Daoy (cell line): ENCODE measurements around the gene CUL4A. TPM values are rescaled to one million over a fixed set of nuclear protein-coding genes. Genes with fewer than 3 reads are reported as not detected.
"Not testable (repeated sequence)": the region's sequence is repeated elsewhere in the genome, so short reads cannot be mapped to it uniquely, and the experiment has no call there.

Source experiments
- DNase-seq: peaks from one replicate; pipeline ENCODE4 v3.0.0-alpha.2; 2015; ENCODE audit warnings: low read depth
- total RNA-seq: library from RNA; depleted of rRNA; stranded (reverse); fragments of >200 nt; shearing (Covaris generic); gene quantifications from 2 replicates; pipeline ENCODE4 v1.2.3, GENCODE V29; 2014; rRNA removed

CUL4A gene
- total RNA-seq, result 61.9 and 75.0 TPM in 2 replicates

DNA sequence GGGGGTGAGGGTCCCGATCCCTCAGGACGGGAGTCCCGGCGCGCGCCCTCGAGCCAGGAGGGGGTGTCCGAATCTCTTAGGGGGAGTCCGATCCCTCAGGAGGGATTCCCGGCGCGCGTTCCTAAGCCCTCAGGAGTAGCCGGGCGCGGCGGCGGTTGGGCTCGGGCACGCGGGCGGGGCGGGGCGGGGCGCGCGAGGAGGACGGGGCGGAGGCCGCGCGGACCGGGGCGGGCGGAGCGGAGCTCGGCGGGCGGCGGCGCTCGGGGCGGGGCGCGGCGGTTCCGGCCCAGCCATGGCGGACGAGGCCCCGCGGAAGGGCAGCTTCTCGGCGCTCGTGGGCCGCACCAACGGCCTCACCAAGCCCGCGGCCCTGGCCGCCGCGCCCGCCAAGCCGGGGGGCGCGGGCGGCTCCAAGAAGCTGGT is at the start of gene CUL4A:
Gene CUL4A (plus strand): TSS at position 278 of the 423 bp plus-strand sequence. CDS start 15 bp downstream, at position 293.
- DNase-seq, result peak; percentile 82

DNA sequence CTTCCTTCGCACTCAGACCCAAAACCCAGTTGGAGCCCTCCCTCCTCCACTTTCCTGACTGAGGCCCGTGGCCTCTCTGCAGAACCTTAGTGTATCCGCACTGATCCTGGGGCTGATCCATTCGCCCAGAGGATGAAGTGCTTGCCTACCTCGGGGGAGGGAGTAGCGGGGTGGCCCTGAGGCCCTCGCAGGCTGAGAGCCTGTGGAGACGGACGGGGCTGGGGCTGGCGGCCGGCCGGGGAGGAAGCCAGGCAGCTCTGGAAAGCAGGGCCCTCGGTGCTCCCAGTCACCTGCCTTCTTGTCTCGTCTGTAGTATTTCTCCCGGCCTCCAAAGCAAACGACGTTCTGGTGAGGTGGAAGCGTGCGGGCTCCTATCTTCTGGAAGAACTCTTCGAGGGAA is 49.7 kb upstream of the CUL4A start:
- no peak for DNase-seq

DNA sequence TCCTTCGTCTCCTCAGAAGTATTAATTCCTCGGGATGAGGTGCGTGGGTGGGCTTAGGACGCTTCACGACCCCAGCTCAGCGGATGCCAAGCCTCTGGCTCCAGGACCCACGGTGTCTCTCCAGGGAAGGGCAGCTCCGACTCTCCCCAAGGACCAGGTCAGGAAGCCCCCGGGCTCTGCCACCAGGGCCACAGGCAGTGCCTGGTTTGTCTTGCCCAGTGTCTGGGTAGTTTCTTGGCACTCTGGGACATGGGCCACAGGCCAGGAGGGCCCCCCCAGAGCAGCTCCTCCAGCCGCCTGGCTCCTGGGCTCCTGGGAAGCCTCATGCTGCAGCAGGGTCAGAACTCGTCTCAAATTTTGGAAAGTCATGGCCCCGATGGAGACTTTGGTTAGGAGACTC is 48.4 kb upstream of the CUL4A start:
- no peak for DNase-seq

GRCh38 chr13:113161433-113161832 is 48.0 kb upstream of the CUL4A start:
- DNase-seq, result no peak

GRCh38 chr13:113161975-113162374 is 47.4 kb upstream of the CUL4A start:
- not testable (repeated sequence) for DNase-seq

- DNase-seq, result no peak
Observed at GRCh38 chr13:113162783-113163685, 46.4 kb upstream of the CUL4A start.

- no peak for DNase-seq
Observed at GRCh38 chr13:113164492-113164891, 44.9 kb upstream of the CUL4A start.

GRCh38 chr13:113166266-113166665 is 43.1 kb upstream of the CUL4A start:
- DNase-seq, result no peak

DNA sequence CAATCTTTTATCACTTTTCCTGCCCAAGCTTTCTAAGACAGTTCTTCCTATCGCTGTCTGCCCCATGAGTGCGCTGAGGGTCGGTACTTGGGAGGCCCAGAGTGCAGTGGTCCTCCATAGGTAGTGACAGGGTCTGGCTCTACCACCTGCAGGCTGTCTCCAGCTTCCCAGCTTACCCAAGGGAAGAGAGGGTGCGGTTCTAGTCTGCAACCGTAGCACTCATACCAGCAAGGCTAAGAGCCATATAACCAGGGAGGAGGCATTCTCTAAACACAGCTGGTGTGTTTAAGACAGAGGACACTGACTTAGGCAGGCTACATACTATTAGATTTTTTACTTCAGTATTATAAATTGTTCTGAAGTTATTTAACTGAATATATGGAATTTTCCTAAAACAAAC is 42.7 kb upstream of the CUL4A start:
- DNase-seq, result no peak

DNA sequence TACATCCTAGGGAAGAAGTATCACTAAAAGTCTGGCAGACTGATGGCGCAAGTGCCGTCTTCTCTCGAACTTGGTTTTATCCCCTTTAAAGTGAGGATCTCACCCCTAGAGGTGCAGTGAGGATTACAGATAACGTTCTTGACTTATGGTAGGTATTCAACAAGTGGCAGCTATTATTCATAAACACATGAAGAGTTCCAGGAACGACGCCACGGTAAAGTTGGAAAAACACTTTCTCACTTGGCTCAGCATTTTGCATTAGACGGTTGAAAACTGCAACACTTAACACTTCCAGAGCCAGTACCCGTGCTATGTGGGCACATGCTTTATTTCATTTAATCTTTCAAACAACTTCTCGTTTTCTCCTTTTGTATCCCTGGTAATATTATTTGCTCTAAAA is 42.3 kb upstream of the CUL4A start:
- DNase-seq, result no peak

- DNase-seq, result no peak
Observed at GRCh38 chr13:113167575-113167974, 41.8 kb upstream of the CUL4A start.

GRCh38 chr13:113168211-113168610 is 41.2 kb upstream of the CUL4A start:
- DNase-seq, result no peak

DNA sequence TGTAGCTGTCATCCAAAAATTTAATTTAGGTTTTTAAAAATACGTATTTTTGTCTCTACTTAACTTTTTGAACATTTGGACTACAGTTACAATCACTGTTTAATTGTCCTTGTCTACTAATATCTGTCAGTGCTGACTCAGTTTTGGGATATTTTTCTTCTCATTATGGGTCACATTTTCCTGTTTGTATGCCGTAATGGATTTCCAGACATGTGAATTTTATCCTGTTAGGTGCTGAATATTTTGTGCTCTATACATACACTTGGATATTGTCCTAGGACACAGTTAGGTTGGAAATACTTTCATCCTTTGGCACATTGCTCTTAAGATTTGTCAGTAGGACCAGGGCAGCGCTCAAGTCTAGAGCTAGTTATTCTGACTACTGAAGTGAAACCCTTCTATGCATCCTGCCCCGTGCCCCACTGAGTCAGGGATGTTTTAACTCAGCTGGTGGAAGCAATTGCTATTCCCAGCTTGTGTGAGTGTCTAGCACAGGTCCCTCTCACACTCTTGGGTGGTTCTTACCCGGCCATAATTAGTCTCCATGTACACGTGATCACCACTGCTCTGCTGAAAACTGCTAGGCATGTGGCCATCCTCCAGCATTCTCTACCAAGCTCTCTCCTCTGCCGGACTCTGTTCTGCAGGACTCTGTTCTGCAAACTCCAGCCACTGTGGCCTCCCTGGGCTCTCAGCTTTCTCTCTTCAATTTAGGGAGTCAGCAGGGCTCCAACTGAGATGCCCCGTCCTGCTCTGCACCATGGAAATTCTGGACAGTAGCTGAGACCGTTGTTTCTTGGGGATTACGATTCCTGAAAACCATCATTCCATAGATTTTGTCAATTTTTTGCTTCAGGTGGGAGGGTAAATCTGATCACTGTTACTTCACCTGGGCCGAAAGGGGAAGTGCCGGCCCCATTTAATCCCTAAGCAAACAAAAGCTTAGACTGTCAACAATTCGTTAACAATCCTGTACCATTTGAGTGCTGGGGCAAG is 39.8 kb upstream of the CUL4A start:
- DNase-seq, result no peak

DNA sequence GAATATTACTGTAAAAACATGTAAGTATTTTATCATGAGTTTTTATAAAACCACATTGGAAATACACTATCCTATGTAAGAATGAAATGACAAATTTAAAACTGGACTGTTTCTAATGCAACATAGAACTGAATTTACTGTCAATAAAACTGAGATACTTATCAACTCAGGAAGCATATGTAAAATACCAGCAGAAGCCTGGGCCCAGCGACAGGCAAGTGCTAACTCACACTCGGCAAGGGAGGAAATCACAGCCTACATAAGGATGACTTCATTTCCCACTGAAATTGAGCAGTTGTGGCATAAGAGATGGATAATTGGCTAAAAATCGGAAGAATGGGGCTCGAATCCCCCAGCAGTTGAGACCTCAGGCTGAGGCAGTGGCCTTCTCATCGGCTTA is 38.9 kb upstream of the CUL4A start:
- no peak for DNase-seq

DNA sequence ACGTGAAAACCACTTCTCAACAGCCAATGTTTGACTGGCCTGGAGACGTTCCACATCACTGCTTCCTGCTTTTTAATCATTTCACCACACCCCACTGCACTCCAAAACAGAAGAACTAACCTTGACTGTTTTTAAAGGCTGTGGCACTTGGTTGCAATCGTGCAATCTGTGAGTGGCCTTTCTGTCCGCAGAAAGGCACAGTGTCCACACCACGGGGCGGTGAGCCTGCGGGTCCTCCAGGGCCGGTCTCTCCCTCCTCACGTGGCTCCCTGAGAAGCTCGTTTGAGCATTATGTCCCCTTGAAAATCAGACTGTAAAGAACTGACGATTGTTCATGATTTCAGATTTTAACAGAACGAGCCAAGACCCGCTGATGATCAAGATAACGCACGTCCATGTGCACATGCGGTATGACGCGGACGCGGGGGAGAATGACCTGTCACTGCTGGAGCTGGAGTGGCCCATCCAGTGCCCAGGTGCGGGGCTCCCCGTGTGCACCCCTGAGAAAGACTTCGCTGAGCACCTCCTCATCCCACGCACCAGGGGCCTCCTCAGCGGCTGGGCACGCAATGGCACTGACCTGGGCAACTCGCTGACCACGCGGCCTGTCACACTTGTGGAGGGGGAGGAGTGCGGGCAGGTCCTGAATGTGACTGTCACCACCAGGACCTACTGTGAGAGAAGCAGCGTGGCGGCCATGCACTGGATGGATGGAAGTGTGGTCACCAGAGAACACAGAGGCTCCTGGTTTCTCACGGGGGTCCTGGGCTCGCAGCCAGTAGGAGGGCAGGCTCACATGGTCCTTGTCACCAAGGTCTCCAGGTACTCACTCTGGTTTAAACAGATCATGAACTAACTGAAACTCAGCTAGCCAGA is 37.9 kb upstream of the CUL4A start:
- DNase-seq, result no peak

GRCh38 chr13:113172419-113172926 is 36.9 kb upstream of the CUL4A start:
- no peak for DNase-seq

- DNase-seq, result no peak
Observed at GRCh38 chr13:113176280-113176679, 33.1 kb upstream of the CUL4A start.

DNA sequence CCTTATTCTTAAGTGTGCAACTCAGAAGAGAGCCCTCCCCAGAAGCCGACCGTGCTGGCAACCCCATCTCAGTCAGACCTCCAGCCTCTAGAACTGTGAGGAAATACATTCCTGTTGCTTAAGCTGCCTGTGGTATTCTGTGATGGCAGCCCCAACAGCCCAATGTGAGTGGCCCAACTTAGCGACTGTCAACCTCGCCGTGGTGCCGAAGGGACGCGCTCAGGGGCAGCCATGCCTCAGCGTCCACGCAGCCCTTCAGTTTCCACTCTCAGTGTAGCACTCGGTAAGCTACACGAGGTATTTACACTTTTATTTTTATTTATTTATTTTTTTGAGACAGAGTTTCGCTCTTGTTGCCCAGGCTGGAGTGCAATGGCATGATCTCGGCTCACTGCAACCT is 32.6 kb upstream of the CUL4A start:
- DNase-seq, result no peak

GRCh38 chr13:113178070-113178895 is 31.1 kb upstream of the CUL4A start:
- DNase-seq, result peak; percentile 78

DNA sequence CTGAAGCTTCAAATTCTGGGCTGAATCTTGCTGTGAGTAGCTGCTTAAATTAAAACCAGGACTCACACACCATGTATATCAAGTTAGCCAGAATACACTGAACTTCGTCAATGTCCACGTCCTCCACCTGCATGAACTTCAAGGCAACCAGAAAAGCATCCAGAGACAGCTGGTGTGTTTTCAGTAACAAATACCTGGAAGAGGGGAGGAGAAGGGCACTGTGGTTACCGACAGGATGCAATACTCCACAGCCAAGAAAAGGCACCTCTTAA is 30.6 kb upstream of the CUL4A start:
- no peak for DNase-seq
